ENCODE data around the gene NAT8L.

DNA sequence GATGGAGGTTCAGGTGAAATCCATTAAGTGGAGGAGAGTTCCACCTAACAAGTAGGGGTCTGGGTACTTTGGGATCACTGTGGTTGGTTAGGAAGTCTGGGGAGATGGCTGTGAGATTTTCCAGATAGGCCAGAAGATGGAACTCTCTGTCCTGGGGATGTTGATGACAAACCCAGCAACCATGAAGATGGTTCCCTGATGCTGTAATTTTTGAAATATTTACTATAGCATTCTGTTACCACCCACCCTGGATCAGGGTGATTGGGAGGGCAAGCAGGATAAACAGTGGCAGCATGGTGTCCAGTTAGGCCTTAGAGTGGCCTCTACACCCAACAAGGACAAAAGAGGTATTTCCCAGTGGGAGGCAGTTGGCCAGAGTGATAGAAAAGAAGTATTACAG, 34.4 kb upstream of the NAT8L start:
- TF ChIP-seq MIER2 (CRISPR knock-in tag; IDR thresholded peaks at IDR 0.05) (no peak), KAT8 (CRISPR knock-in tag; IDR thresholded peaks at IDR 0.05) (no peak)
